SU-DHL-6 (cell line): ENCODE results near the gene CBLN3.

Experiments
- H2AFZ ChIP-seq: fragments of 200-600 bp; sonication (generic); 2 replicates; pipeline ENCODE4 v1.6.1; 2014; ENCODE audit warnings: low read depth, mild to moderate bottlenecking, moderate library complexity, mixed read lengths, antibody characterized with exemption, low read length; ENCODE audit not compliant: severe bottlenecking
- H3F3A ChIP-seq: fragments of 200-600 bp; shearing (Covaris generic); 2 replicates; pipeline ENCODE4 v1.6.0; 2016; ENCODE audit warnings: antibody characterized with exemption, mild to moderate bottlenecking; ENCODE audit not compliant: insufficient read depth
- H3K27ac ChIP-seq: fragments of 200-600 bp; sonication (generic); 2 replicates; pipeline ENCODE4 v1.5.1; 2016; ENCODE audit warnings: low read depth, mild to moderate bottlenecking, low read length, moderate library complexity, mixed read lengths
- H3K27me3 ChIP-seq: fragments of 200-600 bp; sonication (generic), shearing (Covaris generic); 2 replicates; pipeline ENCODE4 v1.6.0; 2014; ENCODE audit warnings: mild to moderate bottlenecking, low read length
- H3K36me3 ChIP-seq: fragments of 200-600 bp; sonication (generic); 2 replicates; pipeline ENCODE4 v1.6.1; 2014; ENCODE audit warnings: mild to moderate bottlenecking, low read length, mixed read lengths
- H3K4me2 ChIP-seq: fragments of 300-600, 200-600 bp; shearing (Covaris generic), sonication (generic); 2 replicates; pipeline ENCODE4 v1.6.0; 2014; ENCODE audit warnings: low read length, low read depth, mild to moderate bottlenecking; ENCODE audit not compliant: poor library complexity, severe bottlenecking
- H3K4me3 ChIP-seq: fragments of 200-600 bp; sonication (generic); 2 replicates; pipeline ENCODE4 v1.5.1; 2014; ENCODE audit warnings: antibody characterized with exemption, low read length, mild to moderate bottlenecking, mixed read lengths; ENCODE audit not compliant: insufficient read depth, poor library complexity, severe bottlenecking
- H3K79me2 ChIP-seq: fragments of 200-600 bp; sonication (generic); 2 replicates; pipeline ENCODE4 v1.6.1; 2014; ENCODE audit warnings: mild to moderate bottlenecking, low read length, moderate library complexity; ENCODE audit not compliant: insufficient read depth
- H3K9ac ChIP-seq: fragments of 200-600 bp; sonication (generic); 2 replicates; pipeline ENCODE4 v1.7.0; 2014; ENCODE audit warnings: mild to moderate bottlenecking, low read length
- H3K9me2 ChIP-seq: fragments of 200-600 bp; sonication (generic); replicated peaks from 2 replicates; pipeline ENCODE4 v1.6.1; 2014; ENCODE audit warnings: low read length; ENCODE audit not compliant: insufficient read depth
- H3K9me3 ChIP-seq: fragments of 200-600 bp; sonication (generic); 2 replicates; pipeline ENCODE4 v1.6.1; 2014; ENCODE audit warnings: low read length, mixed read lengths; ENCODE audit not compliant: insufficient read depth
- H4K20me1 ChIP-seq: fragments of 200-600 bp; sonication (generic); 2 replicates; pipeline ENCODE4 v1.6.1; 2014; ENCODE audit warnings: low read depth, mild to moderate bottlenecking, antibody characterized with exemption, low read length, moderate library complexity, mixed read lengths
- CTCF ChIP-seq: fragments of 200-600 bp; sonication (generic); IDR thresholded peaks from one replicate; pipeline ENCODE4 v1.5.1; 2017; ENCODE audit warnings: antibody characterized with exemption, mild to moderate bottlenecking, low read length, moderate library complexity; ENCODE audit not compliant: insufficient read depth, poor library complexity, severe bottlenecking
- EZH2phosphoT487 ChIP-seq: fragments of 200-600 bp; sonication (generic), shearing (Covaris generic); conservative IDR thresholded peaks from 2 replicates; pipeline ENCODE4 v1.6.1; 2018; ENCODE audit warnings: mild to moderate bottlenecking, antibody characterized with exemption, low read length, moderate library complexity, mixed read lengths

The CBLN3 gene

DNA sequence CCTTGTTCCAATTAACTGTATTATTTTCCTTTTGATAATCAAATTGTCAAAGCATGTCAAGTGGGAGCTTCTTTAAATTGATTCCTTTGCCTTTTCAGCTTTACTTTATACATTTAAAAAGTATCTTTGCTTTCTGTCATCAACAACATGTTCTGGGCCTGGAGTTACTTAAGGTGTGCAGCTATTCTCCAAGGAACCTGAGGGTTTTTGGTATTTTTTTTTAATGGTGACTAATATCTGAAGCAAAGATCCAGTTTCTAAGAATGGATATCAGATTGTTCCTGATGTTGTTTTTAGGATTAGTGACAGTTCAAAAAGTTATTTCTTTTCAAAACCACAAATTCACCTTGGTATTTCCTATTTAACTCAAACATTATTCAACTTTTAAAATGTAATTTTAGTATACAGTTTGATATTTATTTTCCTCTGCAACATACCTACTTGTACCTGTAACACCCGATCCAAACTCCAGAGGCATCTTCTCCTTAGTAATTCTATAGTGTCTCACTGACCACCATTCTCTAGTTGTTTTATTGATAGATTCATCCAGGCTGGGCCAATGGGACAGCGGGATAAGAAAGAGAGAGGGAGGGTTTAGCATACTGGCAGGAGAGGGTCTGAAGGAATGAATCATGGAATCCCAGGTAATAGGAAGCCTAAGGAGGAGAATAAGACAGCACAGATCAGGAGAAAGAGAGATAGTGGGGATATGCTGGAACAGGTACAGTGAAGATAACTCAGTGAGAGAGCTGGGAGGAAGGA lies 3.1 kb downstream of the CBLN3 start:
- no peaks in the 10 kb centered on the region for H3K27me3 ChIP-seq
- H3K36me3 ChIP-seq: no peaks in the 10 kb centered on the region
- H3F3A ChIP-seq: peaks cover 5% of the 10 kb centered on the region; the same call in 1 of the 2 replicates
- H3K9me3 ChIP-seq: no peaks in the 10 kb centered on the region
- no peak overlapping the region for H3K4me3 ChIP-seq
- no peak overlapping the region for H2AFZ ChIP-seq
- no peak overlapping the region for H3K4me2 ChIP-seq
- TF ChIP-seq EZH2phosphoT487: no peak
- TF ChIP-seq CTCF: no peak
- H4K20me1 ChIP-seq: no peaks in the 10 kb centered on the region
- H3K79me2 ChIP-seq: no peaks in the 10 kb centered on the region
- no peak overlapping the region for H3K27ac ChIP-seq
- no peak overlapping the region for H3K9ac ChIP-seq
- no peaks in the 10 kb centered on the region for H3K9me2 ChIP-seq

DNA sequence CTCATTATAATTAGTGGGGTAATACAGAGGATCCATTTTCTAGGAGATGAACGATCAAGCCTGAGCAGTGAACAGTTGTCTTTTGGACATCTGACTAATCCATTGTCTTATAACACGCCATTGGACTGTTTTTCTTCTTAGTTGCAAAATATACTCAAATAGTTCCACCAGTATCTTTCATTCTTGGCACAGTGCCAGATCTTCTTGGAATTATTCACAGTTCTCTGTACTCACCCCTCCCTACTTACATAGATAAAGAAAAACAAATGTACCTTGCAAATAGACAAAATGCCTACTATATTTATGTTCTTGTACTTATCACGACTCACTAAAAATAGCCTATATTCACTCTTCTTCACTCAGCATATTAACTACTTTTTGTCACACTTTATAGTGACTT lies 3.8 kb downstream of the CBLN3 start:
- Histone ChIP-seq H3K36me3 (no peaks in the 10 kb centered on the region), H3K27ac (no peak overlapping the region), H3K9ac (no peak overlapping the region), H3K4me2 (no peak overlapping the region), H3K79me2 (no peaks in the 10 kb centered on the region), H3K9me2 (no peaks in the 10 kb centered on the region), H4K20me1 (no peaks in the 10 kb centered on the region), H3K9me3 (no peaks in the 10 kb centered on the region), H3F3A (no peaks in the 10 kb centered on the region), H3K27me3 (no peaks in the 10 kb centered on the region), H3K4me3 (no peak overlapping the region), H2AFZ (no peak overlapping the region)
- TF ChIP-seq EZH2phosphoT487 (no peak), CTCF (no peak)

DNA sequence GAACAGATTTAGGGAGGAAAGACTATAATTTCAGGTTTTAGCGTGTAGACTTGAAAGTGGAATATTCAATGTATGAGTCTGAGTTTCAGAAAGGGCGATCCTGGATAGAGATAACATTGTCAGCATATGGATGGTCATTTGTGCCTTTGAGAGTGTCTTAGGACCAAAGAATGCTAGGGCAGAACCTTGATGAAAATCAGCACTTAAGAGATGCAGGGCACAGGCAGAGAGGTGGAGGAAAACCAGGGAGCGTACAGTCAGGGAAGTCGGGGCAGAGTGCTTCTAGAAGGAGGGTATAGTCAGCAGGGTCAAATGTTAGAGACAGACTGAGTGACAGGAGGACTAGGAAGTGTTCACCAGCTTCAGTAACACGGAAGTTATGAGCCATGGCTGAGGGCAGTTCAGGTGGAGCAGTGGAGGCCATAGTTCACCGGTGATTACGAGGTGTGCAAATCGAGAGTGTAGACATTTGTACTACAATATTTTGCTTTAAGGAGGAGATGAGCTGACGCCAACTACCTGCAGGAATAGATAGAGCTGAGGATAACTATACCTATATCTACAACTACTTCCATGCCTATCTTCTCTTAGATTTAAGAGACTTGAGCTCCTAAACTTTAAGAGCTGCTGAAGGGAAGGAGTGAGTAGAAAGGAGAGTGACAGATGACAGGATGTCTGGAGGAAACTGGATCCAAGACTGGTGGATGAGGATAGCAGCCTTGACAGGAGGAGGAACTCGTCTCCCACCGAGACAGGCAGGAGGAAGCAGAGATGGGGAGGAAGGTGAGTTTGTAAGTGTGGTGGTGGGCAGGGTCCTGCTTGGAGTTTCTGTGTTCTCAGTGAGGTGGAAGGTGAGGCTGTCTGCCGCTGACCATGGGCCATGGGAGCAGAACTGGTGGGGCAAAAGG lies 6.5 kb downstream of the CBLN3 start:
- Histone ChIP-seq H3K27me3 (no peaks in the 10 kb centered on the region), H3K27ac (no peak overlapping the region), H3K9me2 (no peaks in the 10 kb centered on the region), H3K4me2 (no peak overlapping the region), H2AFZ (no peak overlapping the region), H3K36me3 (no peaks in the 10 kb centered on the region), H3F3A (no peaks in the 10 kb centered on the region), H3K4me3 (no peak overlapping the region), H3K9me3 (no peaks in the 10 kb centered on the region), H3K9ac (no peak overlapping the region), H3K79me2 (no peaks in the 10 kb centered on the region), H4K20me1 (no peaks in the 10 kb centered on the region)
- no peak for TF ChIP-seq EZH2phosphoT487
- no peak for TF ChIP-seq CTCF
